RWPE2 (cell line): ENCODE data around the gene ZNF221.
"Not testable (repeated sequence)": the region's sequence is repeated elsewhere in the genome, so short reads cannot be mapped to it uniquely, and the experiment has no call there.

Experiments
- ATAC-seq: fragments of 200-7000 bp; cut with Tn5 transposase; 3 replicates; pipeline ENCODE4 v1.9.1; 2021; ENCODE audit warnings: low read depth
- DNase-seq: peaks from one replicate; pipeline ENCODE4 v3.0.0-alpha.2; 2020; ENCODE audit warnings: low spot score
- H3K27ac ChIP-seq: fragments of 450-650 bp; 2 replicates; pipeline ENCODE4 v1.5.1; 2017; ENCODE audit warnings: mild to moderate bottlenecking; ENCODE audit not compliant: poor library complexity, severe bottlenecking
- H3K27me3 ChIP-seq: fragments of 250-450 bp; sonication (Bioruptor Pico); 2 replicates; pipeline ENCODE4 v1.5.1; 2021; ENCODE audit warnings: mild to moderate bottlenecking, moderate library complexity; ENCODE audit not compliant: insufficient read depth, poor library complexity, severe bottlenecking
- H3K36me3 ChIP-seq: fragments of 250-450 bp; sonication (Bioruptor Pico); 2 replicates; pipeline ENCODE4 v1.5.1; 2020; ENCODE audit warnings: low read depth, mild to moderate bottlenecking, moderate library complexity
- H3K4me1 ChIP-seq: fragments of 250-450 bp; sonication (Bioruptor Pico); 2 replicates; pipeline ENCODE4 v1.5.1; 2021; ENCODE audit warnings: mild to moderate bottlenecking, moderate library complexity; ENCODE audit not compliant: insufficient read depth, poor library complexity, severe bottlenecking
- H3K4me3 ChIP-seq: fragments of 250-450 bp; sonication (Bioruptor Pico); 2 replicates; pipeline ENCODE4 v1.5.1; 2021; ENCODE audit warnings: mild to moderate bottlenecking, moderate library complexity; ENCODE audit not compliant: severe bottlenecking
- H3K9me3 ChIP-seq: fragments of 250-450 bp; sonication (Bioruptor Pico); 2 replicates; pipeline ENCODE4 v1.5.1; 2021; ENCODE audit warnings: mild to moderate bottlenecking, moderate library complexity; ENCODE audit not compliant: severe bottlenecking
- CTCF ChIP-seq: fragments of 450-650 bp; IDR thresholded peaks from one replicate; pipeline ENCODE4 v1.5.1; 2017; ENCODE audit warnings: mild to moderate bottlenecking, moderate library complexity; ENCODE audit not compliant: poor library complexity, severe bottlenecking

ZNF221 gene

GRCh38 chr19:43936188-43936587 is 14.8 kb upstream of the ZNF221 start:
- Histone ChIP-seq H3K9me3 (peaks cover 2% of the 10 kb centered on the region), H3K4me3 (no peak overlapping the region), H3K27ac (no peak overlapping the region), H3K4me1 (peaks cover 9% of the 10 kb centered on the region), H3K27me3 (no peaks in the 10 kb centered on the region), H3K36me3 (peaks cover 24% of the 10 kb centered on the region)
- ATAC-seq (no peak), DNase-seq (no peak)
- TF ChIP-seq CTCF, result no peak

GRCh38 chr19:43939557-43940260 is 11.3 kb upstream of the ZNF221 start:
- Histone ChIP-seq H3K4me3 (no peak overlapping the region), H3K4me1 (no peaks in the 10 kb centered on the region), H3K36me3 (no peaks in the 10 kb centered on the region), H3K9me3 (peaks cover 2% of the 10 kb centered on the region), H3K27me3 (peaks cover 5% of the 10 kb centered on the region), H3K27ac (no peak overlapping the region)
- ATAC-seq (no peak), DNase-seq (no peak)
- no peak for TF ChIP-seq CTCF

DNA sequence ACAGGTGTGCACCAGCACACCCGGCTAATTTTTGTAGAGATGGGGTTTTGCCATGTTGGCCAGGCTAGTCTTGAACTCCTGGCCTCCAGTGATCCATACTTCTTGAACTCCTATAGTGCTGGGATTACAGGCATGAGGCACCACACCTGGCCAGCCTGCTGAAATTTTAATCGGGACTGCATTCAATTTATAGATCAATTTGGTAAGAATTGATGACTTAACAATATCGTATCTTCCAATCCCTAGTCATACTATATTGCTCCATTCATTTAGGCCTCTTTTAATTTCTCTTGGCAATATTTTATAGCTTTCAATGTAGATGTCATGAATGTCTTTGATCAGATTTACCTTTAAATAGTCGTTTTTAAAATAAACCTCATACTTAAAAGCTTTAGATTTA is 10.3 kb upstream of the ZNF221 start:
- Histone ChIP-seq H3K4me3 (no peak overlapping the region), H3K27ac (no peak overlapping the region), H3K27me3 (peaks cover 5% of the 10 kb centered on the region), H3K4me1 (no peaks in the 10 kb centered on the region), H3K9me3 (peaks cover 2% of the 10 kb centered on the region), H3K36me3 (no peaks in the 10 kb centered on the region)
- DNase-seq, result no peak
- no peak for ATAC-seq
- TF ChIP-seq CTCF, result no peak

DNA sequence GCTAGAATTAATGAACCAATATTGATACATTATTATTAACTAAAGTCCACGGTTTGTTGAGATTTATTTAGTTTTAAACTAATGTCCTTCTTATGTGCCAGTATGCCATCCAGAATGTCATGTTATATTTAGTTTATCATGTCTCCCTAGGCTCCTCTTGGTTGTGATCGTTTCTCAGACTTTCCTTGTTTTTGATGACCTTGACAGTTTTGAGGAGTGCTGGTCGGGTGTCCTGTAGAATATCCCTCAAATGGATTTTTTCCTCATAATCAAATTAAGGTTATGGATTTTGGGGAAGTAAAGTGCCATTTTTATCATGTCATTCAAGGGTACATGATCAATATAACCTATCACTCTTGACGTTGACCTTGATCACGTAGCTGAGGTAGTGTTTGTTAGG is 9.8 kb upstream of the ZNF221 start:
- H3K27ac ChIP-seq, result no peak overlapping the region
- no peak for TF ChIP-seq CTCF
- no peaks in the 10 kb centered on the region for H3K36me3 ChIP-seq
- H3K9me3 ChIP-seq, result peaks cover 2% of the 10 kb centered on the region
- no peaks in the 10 kb centered on the region for H3K4me1 ChIP-seq
- peaks cover 5% of the 10 kb centered on the region for H3K27me3 ChIP-seq
- DNase-seq (no peak), ATAC-seq (no peak)
- H3K4me3 ChIP-seq, result no peak overlapping the region

DNA sequence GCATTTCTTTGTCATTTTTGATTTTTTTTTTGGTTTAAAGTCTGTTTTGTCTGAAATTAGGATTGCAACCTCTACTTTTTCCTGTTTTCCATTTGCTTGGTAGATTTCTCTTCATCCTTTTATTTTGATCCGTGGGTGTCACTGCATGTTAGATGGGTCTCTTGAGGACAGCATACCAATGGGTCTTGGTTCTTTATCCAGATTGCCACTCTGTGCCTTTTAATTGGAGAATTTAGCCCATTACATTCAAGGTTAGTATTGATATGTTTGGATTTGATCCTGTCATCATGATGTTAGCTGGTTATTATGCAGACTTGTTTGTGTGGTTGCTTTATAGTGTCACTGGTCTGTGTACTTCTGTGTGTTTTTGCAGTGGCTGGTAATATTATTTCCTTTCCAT is 3.6 kb upstream of the ZNF221 start:
- DNase-seq, ATAC-seq, H3K4me1 ChIP-seq, H3K36me3 ChIP-seq, H3K9me3 ChIP-seq, H3K27me3 ChIP-seq, H3K4me3 ChIP-seq, H3K27ac ChIP-seq: not testable (repeated sequence)

GRCh38 chr19:43949803-43950202 is 1.2 kb upstream of the ZNF221 start:
- not testable (repeated sequence) for H3K36me3 ChIP-seq, H3K4me1 ChIP-seq, DNase-seq, ATAC-seq, H3K27me3 ChIP-seq, H3K27ac ChIP-seq, H3K4me3 ChIP-seq, H3K9me3 ChIP-seq
